Prostate gland (tissue), 2 donors: Measurements from ENCODE around the gene ACOXL. TPM values are rescaled to one million over a fixed set of nuclear protein-coding genes. Genes with fewer than 3 reads are reported as not detected.

Source experiments
- DNase-seq: peaks from one replicate; pipeline ENCODE4 v3.0.0-alpha.2; 2019; ENCODE audit warnings: low spot score
- H3K27ac ChIP-seq, 2 donors: fragments of 200-600 bp; sonication (generic); 2 replicates each; pipeline ENCODE4 v1.5.1; 2017 to 2019
- H3K27me3 ChIP-seq: fragments of 200-600 bp; sonication (generic); replicated peaks from 2 replicates; pipeline ENCODE4 v1.5.1; 2019; ENCODE audit not compliant: insufficient read depth
- H3K36me3 ChIP-seq, 2 donors: fragments of 200-600 bp; sonication (generic); 1 replicate in 1 of 2; 2 replicates in 1 of 2; pipeline versions ENCODE4 v1.5.1 to v1.8.1; 2017 to 2019
- H3K4me1 ChIP-seq: fragments of 200-600 bp; sonication (generic); replicated peaks from 2 replicates; pipeline ENCODE4 v1.5.1; 2019
- H3K4me3 ChIP-seq, 2 donors: fragments of 200-600 bp; sonication (generic); 2 replicates each; pipeline ENCODE4 v1.5.1; 2017 to 2019
- H3K9me3 ChIP-seq: fragments of 200-600 bp; sonication (generic); 2 replicates; pipeline ENCODE4 v1.5.1; 2017
- POLR2A ChIP-seq: fragments of 450-650 bp; IDR thresholded peaks from one replicate; pipeline ENCODE4 v1.6.1; 2016; ENCODE audit warnings: antibody characterized with exemption, mild to moderate bottlenecking
- POLR2AphosphoS5 ChIP-seq: sonication (generic); formaldehyde crosslinking; IDR thresholded peaks from one replicate; pipeline ENCODE4 v1.6.1; 2017; ENCODE audit warnings: antibody characterized with exemption
- WGBS: methylation state at CpG from one replicate; pipeline ENCODE4 v1.1.5; 2018; 5-methylcytosine and 5-hydroxymethylcytosine counted together
- intact Hi-C: fragments of 100-400 bp; cut with DNase I; formaldehyde crosslinking; loops from one replicate; pipeline ENCODE4 v1.14.2; 2022
- total RNA-seq, 2 donors: library from RNA; depleted of rRNA; stranded (reverse); fragments of >200 nt; gene quantifications; one replicate each; pipeline ENCODE4 v1.1.0, GENCODE V29; 2016
- TF ChIP-seq, protein P1 (sequence below), 4 experiments: fragments of 200-600 bp in 2 of 4; fragments of 450-650 bp in 2 of 4; sonication (generic) in 2 of 4; IDR thresholded peaks; 1 replicate in 3 of 4; 2 replicates in 1 of 4; pipeline ENCODE4 v1.5.1; 2016 to 2019; ENCODE audit warnings: antibody characterized with exemption in 4 of 4, mild to moderate bottlenecking in 2 of 4, moderate library complexity in 2 of 4

The ACOXL gene
- total RNA-seq, 2 donors from 2014 or later, result 8.0 to 8.3 TPM

DNA sequence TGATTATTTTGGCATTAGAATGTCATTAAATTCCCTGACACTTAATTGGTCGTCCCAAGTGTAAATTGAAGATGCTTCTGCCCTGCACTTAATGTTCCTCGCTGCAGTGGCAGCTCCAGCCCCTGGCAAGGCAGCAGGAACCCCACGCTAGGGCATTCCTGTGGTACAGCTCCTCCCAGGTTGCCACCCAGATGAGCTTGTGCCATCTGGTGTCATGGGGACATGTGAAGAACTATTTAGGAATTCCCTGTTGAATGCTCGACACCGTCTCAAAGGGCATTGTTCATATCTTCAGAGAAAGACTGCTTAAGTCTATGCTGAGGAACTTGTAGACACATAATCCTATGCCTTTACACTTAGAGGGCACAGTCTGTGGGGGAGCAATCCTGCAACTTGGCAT is 427.3 kb downstream of the ACOXL start:
- H3K9me3 ChIP-seq, result no peaks in the 10 kb centered on the region
- H3K4me1 ChIP-seq, result peaks cover 9% of the 10 kb centered on the region
- DNase-seq, result no peak
- 72% methylated on average over 5 of the region's 5 CpGs for WGBS
- TF ChIP-seq POLR2A (no peak), POLR2AphosphoS5 (no peak)
- TF ChIP-seq, protein P1, sequence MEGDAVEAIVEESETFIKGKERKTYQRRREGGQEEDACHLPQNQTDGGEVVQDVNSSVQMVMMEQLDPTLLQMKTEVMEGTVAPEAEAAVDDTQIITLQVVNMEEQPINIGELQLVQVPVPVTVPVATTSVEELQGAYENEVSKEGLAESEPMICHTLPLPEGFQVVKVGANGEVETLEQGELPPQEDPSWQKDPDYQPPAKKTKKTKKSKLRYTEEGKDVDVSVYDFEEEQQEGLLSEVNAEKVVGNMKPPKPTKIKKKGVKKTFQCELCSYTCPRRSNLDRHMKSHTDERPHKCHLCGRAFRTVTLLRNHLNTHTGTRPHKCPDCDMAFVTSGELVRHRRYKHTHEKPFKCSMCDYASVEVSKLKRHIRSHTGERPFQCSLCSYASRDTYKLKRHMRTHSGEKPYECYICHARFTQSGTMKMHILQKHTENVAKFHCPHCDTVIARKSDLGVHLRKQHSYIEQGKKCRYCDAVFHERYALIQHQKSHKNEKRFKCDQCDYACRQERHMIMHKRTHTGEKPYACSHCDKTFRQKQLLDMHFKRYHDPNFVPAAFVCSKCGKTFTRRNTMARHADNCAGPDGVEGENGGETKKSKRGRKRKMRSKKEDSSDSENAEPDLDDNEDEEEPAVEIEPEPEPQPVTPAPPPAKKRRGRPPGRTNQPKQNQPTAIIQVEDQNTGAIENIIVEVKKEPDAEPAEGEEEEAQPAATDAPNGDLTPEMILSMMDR (IDR thresholded peaks at IDR 0.05), result no peak
- no peak overlapping the region for H3K4me3 ChIP-seq
- H3K27me3 ChIP-seq, result no peaks in the 10 kb centered on the region
- H3K27ac ChIP-seq, result no peak overlapping the region
- intact Hi-C loops, result no loop called here
- H3K36me3 ChIP-seq, result no peaks in the 10 kb centered on the region

GRCh38 chr2:111160758-111161157 is 428.4 kb downstream of the ACOXL start:
- no peaks in the 10 kb centered on the region for H3K9me3 ChIP-seq
- intact Hi-C loops, result no loop called here
- peaks cover 0 to 3% of the 10 kb centered on the region in 2 donors for H3K36me3 ChIP-seq
- DNase-seq, result no peak
- no peaks in the 10 kb centered on the region for H3K27me3 ChIP-seq
- H3K4me1 ChIP-seq, result no peaks in the 10 kb centered on the region
- WGBS, result 84% methylated on average over 3 of the region's 3 CpGs
- no peak overlapping the region for H3K4me3 ChIP-seq
- TF ChIP-seq POLR2A (no peak), POLR2AphosphoS5 (no peak)
- TF ChIP-seq, protein P1 (IDR thresholded peaks at IDR 0.05), result no peak
- no peak overlapping the region for H3K27ac ChIP-seq

DNA sequence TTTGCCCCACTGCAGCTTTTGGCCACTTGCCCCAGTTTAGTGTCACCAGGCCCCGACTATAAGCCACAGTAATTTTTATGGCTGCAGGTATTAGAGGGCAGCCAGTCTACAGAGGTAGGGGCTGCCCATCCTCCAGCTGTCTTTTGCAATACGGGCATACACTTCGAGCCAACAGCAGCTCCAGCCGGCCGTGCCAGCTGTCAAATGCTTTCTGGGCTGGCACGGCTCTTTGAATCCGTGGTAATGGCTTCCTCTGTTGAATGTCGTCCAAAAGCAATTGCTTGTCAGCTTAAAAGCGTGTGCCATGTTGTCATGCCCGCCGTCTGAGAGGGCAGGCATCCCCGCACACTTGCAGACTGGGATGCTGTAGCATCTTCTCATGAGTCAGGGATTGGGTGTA is 429.6 kb downstream of the ACOXL start:
- intact Hi-C loops, result no loop called here
- WGBS, result 37% methylated on average over 12 of the region's 12 CpGs
- H3K27me3 ChIP-seq, result no peaks in the 10 kb centered on the region
- H3K36me3 ChIP-seq, result peaks cover 0 to 3% of the 10 kb centered on the region in 2 donors
- no peak overlapping the region for H3K4me3 ChIP-seq
- no peaks in the 10 kb centered on the region for H3K9me3 ChIP-seq
- peak; percentile 87 for DNase-seq
- no peaks in the 10 kb centered on the region for H3K4me1 ChIP-seq
- TF ChIP-seq POLR2AphosphoS5 (peak; percentile 82), POLR2A (no peak)
- no peak overlapping the region for H3K27ac ChIP-seq

GRCh38 chr2:111162718-111163331 is 430.5 kb downstream of the ACOXL start:
- Histone ChIP-seq H3K27me3 (no peaks in the 10 kb centered on the region), H3K36me3 (peaks cover 0 to 3% of the 10 kb centered on the region in 2 donors), H3K4me1 (no peaks in the 10 kb centered on the region), H3K4me3 (no peak overlapping the region), H3K27ac (no peak overlapping the region), H3K9me3 (no peaks in the 10 kb centered on the region)
- intact Hi-C loops, result no loop called here
- 56% methylated on average over 12 of the region's 12 CpGs for WGBS
- no peak for DNase-seq
- TF ChIP-seq POLR2AphosphoS5 (no peak), POLR2A (no peak)
- TF ChIP-seq, protein P1 (IDR thresholded peaks at IDR 0.05), result no peak

DNA sequence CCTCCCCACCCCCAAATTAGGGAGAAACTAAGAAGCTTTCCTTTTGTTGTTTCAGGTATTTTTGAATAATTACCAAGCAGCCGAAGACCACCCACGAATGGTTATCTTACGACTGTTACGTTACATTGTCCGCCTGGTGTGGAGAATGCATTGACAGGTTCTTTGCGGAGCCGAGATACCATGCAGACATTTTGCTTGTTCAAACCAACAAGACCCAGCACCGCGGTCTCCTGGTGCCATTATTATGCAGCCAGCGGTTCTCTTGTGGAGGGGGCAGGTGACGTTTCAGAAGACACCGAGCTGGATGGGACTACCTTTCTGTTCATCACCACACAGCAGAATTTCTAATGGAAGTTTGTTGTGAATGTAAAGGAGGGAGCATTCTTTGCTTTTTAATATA is 431.7 kb downstream of the ACOXL start:
- Histone ChIP-seq H3K9me3 (no peaks in the 10 kb centered on the region), H3K4me3 (no peak overlapping the region), H3K36me3 (peaks cover 0 to 3% of the 10 kb centered on the region in 2 donors), H3K27me3 (no peaks in the 10 kb centered on the region), H3K27ac (no peak overlapping the region), H3K4me1 (no peaks in the 10 kb centered on the region)
- TF ChIP-seq POLR2AphosphoS5 (no peak), POLR2A (no peak)
- TF ChIP-seq, protein P1 (IDR thresholded peaks at IDR 0.05), result no peak
- 91% methylated on average over 12 of the region's 12 CpGs for WGBS
- intact Hi-C loops, result no loop called here
- no peak for DNase-seq
